ENCODE data around the gene MYCBP.
"Not testable (repeated sequence)": the region's sequence is repeated elsewhere in the genome, so short reads cannot be mapped to it uniquely, and the experiment has no call there.

The MYCBP gene, protein sequence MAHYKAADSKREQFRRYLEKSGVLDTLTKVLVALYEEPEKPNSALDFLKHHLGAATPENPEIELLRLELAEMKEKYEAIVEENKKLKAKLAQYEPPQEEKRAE

DNA sequence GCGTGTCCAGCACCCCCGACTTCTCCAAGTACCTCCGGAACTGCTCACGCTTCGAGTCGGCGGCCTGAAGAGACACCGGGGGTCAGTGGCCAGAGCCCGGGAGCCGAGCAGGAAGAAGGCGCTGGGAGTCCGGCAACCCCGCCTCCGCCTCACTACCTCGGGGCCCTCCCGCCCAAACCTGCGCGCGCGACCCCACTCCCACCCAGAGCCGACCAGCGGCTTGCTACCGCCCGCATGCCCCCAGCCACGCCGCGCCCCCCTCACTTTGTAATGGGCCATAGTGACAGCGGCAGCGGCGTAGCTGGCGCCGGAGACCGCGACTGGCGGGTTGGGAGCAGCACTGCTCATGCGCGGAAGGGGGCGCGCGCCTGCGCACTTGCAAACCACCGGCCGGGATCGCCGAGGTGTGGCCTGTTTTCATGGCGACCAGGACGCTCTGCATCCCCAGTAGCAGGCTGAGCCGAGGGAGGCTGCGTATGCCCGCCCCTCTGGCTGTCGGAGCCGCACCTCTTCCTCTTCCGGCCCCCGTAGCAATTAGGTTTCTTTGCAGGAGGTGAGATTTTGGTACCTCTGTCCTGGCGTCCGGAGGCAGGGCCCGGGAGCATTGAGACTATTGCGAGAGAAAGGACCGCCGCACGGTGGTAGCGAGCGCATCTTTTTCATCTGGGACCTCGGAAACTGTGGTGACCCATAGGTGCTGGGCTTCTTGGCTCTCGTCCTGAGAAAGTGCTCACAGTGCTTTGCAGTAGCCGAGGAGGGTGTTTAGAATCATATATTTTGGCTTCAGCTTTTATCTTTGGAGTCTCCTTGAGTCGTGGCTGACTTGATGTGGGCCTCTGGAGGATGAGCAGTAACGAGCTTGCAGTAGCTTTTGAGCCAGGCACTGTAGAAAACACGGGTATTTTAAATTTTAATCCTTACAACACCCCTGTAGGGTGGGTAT, at the start of gene MYCBP:
TSS of gene MYCBP (minus strand) at position 322 of the 943 bp plus-strand sequence. CDS start at position 279, 43 bp downstream.
- TF ChIP-seq, protein P1, sequence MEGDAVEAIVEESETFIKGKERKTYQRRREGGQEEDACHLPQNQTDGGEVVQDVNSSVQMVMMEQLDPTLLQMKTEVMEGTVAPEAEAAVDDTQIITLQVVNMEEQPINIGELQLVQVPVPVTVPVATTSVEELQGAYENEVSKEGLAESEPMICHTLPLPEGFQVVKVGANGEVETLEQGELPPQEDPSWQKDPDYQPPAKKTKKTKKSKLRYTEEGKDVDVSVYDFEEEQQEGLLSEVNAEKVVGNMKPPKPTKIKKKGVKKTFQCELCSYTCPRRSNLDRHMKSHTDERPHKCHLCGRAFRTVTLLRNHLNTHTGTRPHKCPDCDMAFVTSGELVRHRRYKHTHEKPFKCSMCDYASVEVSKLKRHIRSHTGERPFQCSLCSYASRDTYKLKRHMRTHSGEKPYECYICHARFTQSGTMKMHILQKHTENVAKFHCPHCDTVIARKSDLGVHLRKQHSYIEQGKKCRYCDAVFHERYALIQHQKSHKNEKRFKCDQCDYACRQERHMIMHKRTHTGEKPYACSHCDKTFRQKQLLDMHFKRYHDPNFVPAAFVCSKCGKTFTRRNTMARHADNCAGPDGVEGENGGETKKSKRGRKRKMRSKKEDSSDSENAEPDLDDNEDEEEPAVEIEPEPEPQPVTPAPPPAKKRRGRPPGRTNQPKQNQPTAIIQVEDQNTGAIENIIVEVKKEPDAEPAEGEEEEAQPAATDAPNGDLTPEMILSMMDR (conservative IDR thresholded peaks at IDR 0.05; ENCODE audit: control insufficient read depth, insufficient read depth, low read depth, low read length), result no peak
- peak within 1 kb of the TSS; percentile 94 for H3K4me3 ChIP-seq (ENCODE audit: control insufficient read depth, low read depth, low read length)
- DNase-seq (ENCODE audit: low read depth), result peak; percentile 93

DNA sequence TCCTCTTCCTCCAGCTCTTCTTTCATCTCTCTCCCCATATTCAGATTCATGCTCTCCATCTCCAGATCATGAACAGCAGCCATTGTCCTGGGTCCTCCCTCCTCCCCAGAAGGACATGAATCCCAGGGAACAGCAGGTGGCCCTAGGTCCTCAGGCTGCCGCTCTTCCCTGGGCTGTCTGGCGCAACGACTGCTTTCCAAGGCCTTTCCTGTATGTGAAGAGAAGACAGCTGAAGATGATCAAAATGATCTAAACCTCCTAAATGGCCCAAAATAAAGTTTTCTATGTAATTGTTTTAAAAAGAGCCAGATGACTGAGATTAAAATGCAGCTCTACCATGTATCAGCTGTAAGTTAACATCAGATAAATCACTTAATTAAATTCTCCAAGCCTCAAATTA, 46.0 kb upstream of the MYCBP start:
- no peak overlapping the region for H3K4me3 ChIP-seq (ENCODE audit: control insufficient read depth, low read depth, low read length)
- no peak for DNase-seq (ENCODE audit: low read depth)
- TF ChIP-seq, protein P1 (conservative IDR thresholded peaks at IDR 0.05; ENCODE audit: control insufficient read depth, insufficient read depth, low read depth, low read length), result no peak

DNA sequence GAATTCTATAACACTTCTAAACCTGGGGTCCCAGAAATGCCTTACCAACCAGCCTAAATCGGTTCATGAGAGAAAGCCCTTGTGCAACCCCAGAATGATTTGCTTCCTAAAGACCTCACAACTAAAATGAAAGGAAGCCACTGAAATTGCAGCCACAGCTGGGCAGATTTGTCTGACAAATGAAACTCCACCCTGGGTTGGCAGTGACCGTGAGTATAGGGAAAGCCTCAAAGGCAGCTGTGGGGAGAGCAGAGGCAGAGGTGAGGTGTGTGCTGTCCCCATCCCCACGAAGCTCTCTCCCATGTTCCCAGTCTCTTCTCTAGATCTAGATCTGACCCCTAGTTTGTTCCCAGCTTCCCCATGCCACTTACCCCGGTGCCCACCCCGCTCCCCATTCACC, 45.4 kb upstream of the MYCBP start:
- TF ChIP-seq, protein P1 (conservative IDR thresholded peaks at IDR 0.05; ENCODE audit: control insufficient read depth, insufficient read depth, low read depth, low read length), result no peak
- no peak overlapping the region for H3K4me3 ChIP-seq (ENCODE audit: control insufficient read depth, low read depth, low read length)
- no peak for DNase-seq (ENCODE audit: low read depth)

DNA sequence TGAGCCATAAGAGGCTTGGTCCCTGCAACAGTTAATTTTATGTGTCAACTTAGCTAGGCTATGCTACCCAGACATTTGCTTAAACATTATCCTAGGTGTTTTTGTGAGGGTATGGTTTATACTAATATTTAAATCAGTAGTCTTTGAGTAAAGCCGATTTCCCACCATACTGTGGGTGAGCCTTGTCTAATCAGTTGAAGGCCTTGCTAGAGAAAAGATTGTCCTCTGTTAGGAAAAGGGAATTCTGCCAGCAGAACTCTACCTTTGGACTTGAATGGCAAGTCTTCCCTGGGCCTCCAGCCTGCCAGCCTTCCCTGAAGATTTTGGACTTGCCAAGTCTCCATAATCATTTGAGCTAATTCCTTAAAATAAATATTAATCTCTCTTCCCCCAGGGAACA, 44.6 kb upstream of the MYCBP start:
- H3K4me3 ChIP-seq (ENCODE audit: control insufficient read depth, low read depth, low read length), result no peak overlapping the region
- no peak for DNase-seq (ENCODE audit: low read depth)
- TF ChIP-seq, protein P1 (conservative IDR thresholded peaks at IDR 0.05; ENCODE audit: control insufficient read depth, insufficient read depth, low read depth, low read length), result no peak

DNA sequence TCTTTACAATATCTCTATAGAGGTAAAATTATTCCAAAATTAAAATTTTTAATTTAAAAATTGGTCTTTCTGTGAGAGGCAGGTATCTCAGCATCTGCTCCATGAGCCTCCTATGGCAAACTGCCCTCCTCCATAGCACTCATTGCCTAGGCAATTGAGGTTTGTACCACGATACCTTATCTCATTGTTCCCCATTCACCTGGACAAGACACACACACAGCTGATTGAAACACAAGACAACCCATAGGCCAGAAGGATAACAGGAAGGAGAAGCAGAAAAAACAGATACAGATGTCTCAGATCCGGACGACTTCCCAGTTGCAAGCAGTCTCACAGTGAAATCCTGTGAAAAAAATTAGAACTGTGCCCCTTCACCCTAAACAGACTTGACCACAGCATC, 44.2 kb upstream of the MYCBP start:
- no peak overlapping the region for H3K4me3 ChIP-seq (ENCODE audit: control insufficient read depth, low read depth, low read length)
- no peak for DNase-seq (ENCODE audit: low read depth)
- TF ChIP-seq, protein P1 (conservative IDR thresholded peaks at IDR 0.05; ENCODE audit: control insufficient read depth, insufficient read depth, low read depth, low read length), result no peak

DNA sequence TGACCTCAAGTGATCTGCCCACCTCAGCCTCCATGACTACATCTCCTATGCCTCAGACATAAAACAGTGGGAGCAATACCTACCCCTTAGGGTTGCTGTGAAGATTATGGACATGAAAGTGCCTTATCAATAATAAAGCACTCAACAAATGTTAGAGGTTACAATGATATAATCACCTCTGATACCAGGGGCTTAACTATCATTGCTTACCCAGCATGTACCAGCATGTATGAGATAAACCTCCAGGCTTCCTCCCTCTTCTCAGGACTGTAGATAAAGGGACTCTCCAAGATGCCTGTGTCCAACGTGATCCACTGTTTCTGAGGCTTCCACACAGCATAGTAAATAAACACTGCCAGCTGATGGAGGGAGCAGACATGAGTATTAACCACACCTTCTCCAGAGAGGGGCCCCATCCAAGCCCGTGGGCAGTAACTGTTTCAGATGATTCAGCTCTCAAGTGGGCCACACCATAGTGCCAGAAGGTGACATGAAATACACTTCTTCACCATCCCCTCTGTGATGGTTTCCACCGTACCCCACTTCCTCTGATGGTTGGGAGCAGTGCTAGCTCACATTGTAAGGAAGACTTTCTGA, 42.3 kb upstream of the MYCBP start:
- no peak overlapping the region for H3K4me3 ChIP-seq (ENCODE audit: control insufficient read depth, low read depth, low read length)
- TF ChIP-seq, protein P1 (conservative IDR thresholded peaks at IDR 0.05; ENCODE audit: control insufficient read depth, insufficient read depth, low read depth, low read length), result no peak
- no peak for DNase-seq (ENCODE audit: low read depth)

DNA sequence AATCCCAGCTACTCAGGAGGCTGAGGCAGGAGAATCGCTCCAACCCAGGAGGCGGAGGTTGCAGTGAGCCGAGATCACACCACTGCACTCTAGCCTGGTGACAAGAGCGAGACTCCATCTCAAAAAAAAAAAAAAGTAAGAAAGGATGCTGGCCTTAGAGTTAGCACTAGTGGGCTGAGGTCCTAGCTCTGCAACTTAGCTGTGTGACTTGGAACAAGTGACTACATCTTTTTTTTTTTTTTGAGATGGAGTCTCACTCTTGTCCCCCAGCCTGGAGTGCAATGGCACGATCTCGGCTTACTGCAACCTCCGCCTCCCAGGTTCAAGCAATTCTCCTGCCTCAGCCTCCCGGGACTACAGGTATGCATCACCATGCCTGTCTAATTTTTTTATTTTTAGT, 41.8 kb upstream of the MYCBP start:
- DNase-seq (ENCODE audit: low read depth); H3K4me3 ChIP-seq (ENCODE audit: control insufficient read depth, low read depth, low read length): not testable (repeated sequence)
